Kidney (tissue), 14 donors: Measurements from ENCODE around the gene CCDC78. TPM values are rescaled to one million over a fixed set of nuclear protein-coding genes. Genes with fewer than 3 reads are reported as not detected.
A peak's percentile ranks its signal among the peaks of the same experiment; 100 is the strongest.

Experiments used
- DNase-seq, 5 donors: peaks; one replicate each; pipeline ENCODE4 v3.0.0-alpha.2; 2013 to 2020
- FAIRE-seq: peaks from 2 replicates; lab custom pipeline; 2012; peaks lifted over from hg19 to GRCh38; lab: Jason Lieb, UNC
- H3K27ac ChIP-seq, 2 donors: one replicate each; pipeline ENCODE4 v1.7.0; 2013; ENCODE audit warnings: low read depth in 2 of 2, low read length in 2 of 2, inconsistent platforms in 1 of 2
- H3K27me3 ChIP-seq: one replicate; pipeline ENCODE4 v1.7.1; 2013; ENCODE audit warnings: low read length, inconsistent platforms; ENCODE audit not compliant: control insufficient read depth, insufficient read depth
- H3K36me3 ChIP-seq, 3 donors: one replicate each; pipeline versions ENCODE4 v1.7.0 to v1.7.1; 2013; ENCODE audit warnings: low read length in 3 of 3, control low read depth in 1 of 3, inconsistent platforms in 1 of 3; ENCODE audit not compliant: insufficient read depth in 3 of 3, control insufficient read depth in 2 of 3
- H3K4me1 ChIP-seq, 3 donors: one replicate each; pipeline versions ENCODE4 v1.7.0 to v1.7.1; 2013; ENCODE audit warnings: low read length in 3 of 3, inconsistent platforms in 1 of 3, low read depth in 1 of 3; ENCODE audit not compliant: control insufficient read depth in 2 of 3, insufficient read depth in 2 of 3
- H3K4me3 ChIP-seq, 3 donors: one replicate each; pipeline versions ENCODE4 v1.7.0 to v1.8.1; 2013; ENCODE audit warnings: low read length in 3 of 3, control low read depth in 1 of 3, inconsistent platforms in 1 of 3
- H3K9ac ChIP-seq, 3 donors: one replicate each; pipeline versions ENCODE4 v1.7.0 to v1.7.1; 2013; ENCODE audit warnings: low read length in 3 of 3, control low read depth in 1 of 3, inconsistent platforms in 1 of 3
- H3K9me3 ChIP-seq, 3 donors: one replicate each; pipeline versions ENCODE4 v1.7.0 to v1.7.1; 2013; ENCODE audit warnings: low read length in 3 of 3, control low read depth in 1 of 3, inconsistent platforms in 1 of 3; ENCODE audit not compliant: control insufficient read depth in 2 of 3, insufficient read depth in 1 of 3
- CTCF ChIP-seq: IDR thresholded peaks from 3 replicates; pipeline ENCODE4 v1.5.1; 2012; ENCODE audit warnings: mild to moderate bottlenecking, moderate library complexity, borderline replicate concordance; ENCODE audit not compliant: insufficient read depth; ENCODE audit errors: extremely low read depth
- intact Hi-C: fragments of 100-400 bp; cut with DNase I; formaldehyde crosslinking; loops from one replicate; pipeline ENCODE4 v1.11.1; 2022
- polyA plus RNA-seq: library from polyadenylated mRNA; stranded (reverse); fragments of 350-450 nt; fragmentation: Illumina TruSeq; extraction: RNeasy Lipid Tissue Mini Kit (QIAGEN cat#74804); gene quantifications from one replicate; pipeline ENCODE4 v1.2.3, GENCODE V29; 2014; ENCODE audit warnings: low read depth, low replicate concordance; ENCODE audit not compliant: insufficient read depth
- total RNA-seq: library from RNA; stranded (reverse); fragmentation: NEBNext Ultra II Directional; extraction: Animal tissue kit (Norgen Biotek cat#: 25700); gene quantifications from one replicate; pipeline ENCODE4 v1.2.1, GENCODE V29; 2021
- donor health status: control.
- donor health status: control.
- donor health status: control.
- donor health status: control.
- donor health status: control.
- donor health status: DM: yes; HTN: yes; CAD: no.
- donor health status: Normal renal cell carcinoma (clear cell type).

CCDC78 gene
- total and polyA plus RNA-seq, 2 donors from 2014 or later: 1.3 to 2.6 TPM

- intact Hi-C loops: no loop called here
These were observed 23.9 kb downstream of the CCDC78 start for GRCh38 chr16:702341-702740.

GRCh38 chr16:700684-701584 is 25.3 kb downstream of the CCDC78 start:
- FAIRE-seq (no peak), DNase-seq (peak in 3 of 5 donors; percentile 59 to 77 (median 71))
- Histone ChIP-seq H3K27ac (no peak overlapping the region), H3K9ac (no peak overlapping the region), H3K4me3 (no peak overlapping the region), H3K27me3 (peaks cover 20% of the 10 kb centered on the region), H3K9me3 (no peaks in the 10 kb centered on the region), H3K4me1 (no peaks in the 10 kb centered on the region), H3K36me3 (no peaks in the 10 kb centered on the region)
- TF ChIP-seq CTCF: no peak
- intact Hi-C loops: no loop called here

More at GRCh38 chr16:702341-702740, 23.9 kb downstream of the CCDC78 start:
- Histone ChIP-seq H3K4me3 (no peak overlapping the region), H3K27ac (no peak overlapping the region), H3K36me3 (no peaks in the 10 kb centered on the region), H3K9me3 (no peaks in the 10 kb centered on the region), H3K4me1 (no peaks in the 10 kb centered on the region), H3K9ac (no peak overlapping the region), H3K27me3 (peaks cover 20% of the 10 kb centered on the region)
- TF ChIP-seq CTCF: no peak
- no peak for FAIRE-seq
- no peak for DNase-seq

GRCh38 chr16:698911-699671 is 27.2 kb downstream of the CCDC78 start:
- intact Hi-C loops: no loop called here
- no peak for TF ChIP-seq CTCF
- Histone ChIP-seq H3K4me1 (peaks cover 0 to 5% (median 0%) of the 10 kb centered on the region in 3 donors), H3K4me3 (no peak overlapping the region), H3K36me3 (no peaks in the 10 kb centered on the region), H3K27ac (no peak overlapping the region), H3K9ac (no peak overlapping the region), H3K9me3 (no peaks in the 10 kb centered on the region), H3K27me3 (peaks cover 19% of the 10 kb centered on the region)
- FAIRE-seq (no peak), DNase-seq (no peak)
